ENCODE data around the gene CDH23. TPM values are rescaled to one million over a fixed set of nuclear protein-coding genes. Genes with fewer than 3 reads are reported as not detected.
A peak's percentile ranks its signal among the peaks of the same experiment; 100 is the strongest.

Gene CDH23
- total RNA-seq, 1 experiment from 2014 or later = 0.34 TPM

GRCh38 chr10:71770255-71770654 lies 373.5 kb downstream of the CDH23 start:
- no peak for DNase-seq
- POLR2A ChIA-PET = no interaction called here
- no peaks in the 10 kb centered on the region for H3K9me3 ChIP-seq
- peaks cover 42% of the 10 kb centered on the region for H3K4me1 Mint-ChIP-seq (ENCODE audit: low read depth, unreplicated experiment)
- no peaks in the 10 kb centered on the region for H3K27me3 ChIP-seq (replicated peaks; ENCODE audit: control insufficient read depth, insufficient read depth, low read length)
- H3K27ac Mint-ChIP-seq (ENCODE audit: unreplicated experiment) = no peak overlapping the region
- no peaks in the 10 kb centered on the region; the same call in 1 of the 2 replicates for H3K36me3 ChIP-seq (ENCODE audit: control insufficient read depth, insufficient read depth, low read length)
- no peak overlapping the region for H3K4me3 ChIP-seq (ENCODE audit: low read depth, low read length)
- peaks cover 9% of the 10 kb centered on the region for H3K36me3 Mint-ChIP-seq (ENCODE audit: insufficient read depth, unreplicated experiment)
- BruUV-seq (replicated peaks) = no TSS peak
- no peaks in the 10 kb centered on the region for H3K9me3 Mint-ChIP-seq (ENCODE audit: unreplicated experiment)
- intact Hi-C loops (cut with micrococcal nuclease; ENCODE audit: unreplicated experiment) = loop anchor here (5.0 kb wide), 1 partner anchor 58 kb away; no protein-coding TSS in a partner anchor
- H3K4me1 ChIP-seq = peaks cover 81% of the 10 kb centered on the region
- no peaks in the 10 kb centered on the region for H3K27me3 Mint-ChIP-seq (ENCODE audit: insufficient read depth, unreplicated experiment)
- H3K4me3 Mint-ChIP-seq (ENCODE audit: unreplicated experiment) = no peak overlapping the region
- CTCF ChIA-PET = no interaction called here
- no peak for TF ChIP-seq CTCF (IDR thresholded peaks at IDR 0.05; ENCODE audit: insufficient read depth in 1 of 2, low read depth in 1 of 2, low read length in 1 of 2, severe bottlenecking in 1 of 2, unreplicated experiment in 1 of 2)

- Histone ChIP-seq H3K36me3 (ENCODE audit: control insufficient read depth, insufficient read depth, low read length) (no peaks in the 10 kb centered on the region; the same call in 1 of the 2 replicates), H3K4me3 (ENCODE audit: low read depth, low read length) (no peak overlapping the region), H3K4me1 (peaks cover 75% of the 10 kb centered on the region), H3K27me3 (replicated peaks; ENCODE audit: control insufficient read depth, insufficient read depth, low read length) (no peaks in the 10 kb centered on the region), H3K9me3 (no peaks in the 10 kb centered on the region)
- H3K36me3 Mint-ChIP-seq (ENCODE audit: insufficient read depth, unreplicated experiment) = peaks cover 9% of the 10 kb centered on the region
- TF ChIP-seq CTCF (IDR thresholded peaks at IDR 0.05; ENCODE audit: insufficient read depth in 1 of 2, low read depth in 1 of 2, low read length in 1 of 2, severe bottlenecking in 1 of 2, unreplicated experiment in 1 of 2) = no peak
- POLR2A ChIA-PET = no interaction called here
- H3K27me3 Mint-ChIP-seq (ENCODE audit: insufficient read depth, unreplicated experiment) = no peaks in the 10 kb centered on the region
- no TSS peak for BruUV-seq (replicated peaks)
- no peak overlapping the region for H3K27ac Mint-ChIP-seq (ENCODE audit: unreplicated experiment)
- H3K4me3 Mint-ChIP-seq (ENCODE audit: unreplicated experiment) = no peak overlapping the region
- peaks cover 37% of the 10 kb centered on the region for H3K4me1 Mint-ChIP-seq (ENCODE audit: low read depth, unreplicated experiment)
- CTCF ChIA-PET = interaction anchor here (1.0 kb wide), 1 partner anchor 63 kb away, joined by 3 read pairs; no protein-coding TSS in a partner anchor
- no peak for DNase-seq
- no peaks in the 10 kb centered on the region for H3K9me3 Mint-ChIP-seq (ENCODE audit: unreplicated experiment)
- intact Hi-C loops (cut with micrococcal nuclease; ENCODE audit: unreplicated experiment) = loop anchor here (5.0 kb wide), 1 partner anchor 58 kb away; no protein-coding TSS in a partner anchor
Observed at GRCh38 chr10:71770789-71771188, 374.1 kb downstream of the CDH23 start.

- no TSS peak for BruUV-seq (replicated peaks)
- H3K27me3 Mint-ChIP-seq (ENCODE audit: insufficient read depth, unreplicated experiment) = no peaks in the 10 kb centered on the region
- H3K4me1 ChIP-seq = peaks cover 71% of the 10 kb centered on the region
- ChIA-PET POLR2A (no interaction called here), CTCF (interaction anchor here (1.0 kb wide), 1 partner anchor 63 kb away, joined by 3 read pairs; no protein-coding TSS in a partner anchor)
- no peak overlapping the region for H3K4me3 ChIP-seq (ENCODE audit: low read depth, low read length)
- no peaks in the 10 kb centered on the region; the same call in 1 of the 2 replicates for H3K36me3 ChIP-seq (ENCODE audit: control insufficient read depth, insufficient read depth, low read length)
- no peaks in the 10 kb centered on the region for H3K9me3 Mint-ChIP-seq (ENCODE audit: unreplicated experiment)
- peak overlapping the region; percentile 42 for H3K4me3 Mint-ChIP-seq (ENCODE audit: unreplicated experiment)
- H3K27me3 ChIP-seq (replicated peaks; ENCODE audit: control insufficient read depth, insufficient read depth, low read length) = no peaks in the 10 kb centered on the region
- peak overlapping the region; percentile 1 for H3K27ac Mint-ChIP-seq (ENCODE audit: unreplicated experiment)
- no peaks in the 10 kb centered on the region for H3K9me3 ChIP-seq
- peaks cover 9% of the 10 kb centered on the region for H3K36me3 Mint-ChIP-seq (ENCODE audit: insufficient read depth, unreplicated experiment)
- peaks cover 33% of the 10 kb centered on the region for H3K4me1 Mint-ChIP-seq (ENCODE audit: low read depth, unreplicated experiment)
- TF ChIP-seq CTCF (IDR thresholded peaks at IDR 0.05; ENCODE audit: insufficient read depth in 1 of 2, low read depth in 1 of 2, low read length in 1 of 2, severe bottlenecking in 1 of 2, unreplicated experiment in 1 of 2) = no peak
- no peak for DNase-seq
- intact Hi-C loops (cut with micrococcal nuclease; ENCODE audit: unreplicated experiment) = loop anchor here (5.0 kb wide), 1 partner anchor 59 kb away; no protein-coding TSS in a partner anchor
Observed at GRCh38 chr10:71771204-71771603, 374.5 kb downstream of the CDH23 start.

Measured in Caco-2 (cell line).